Hematopoietic multipotent progenitor cell treated with erythropoietin and hydrocortisone succinate and interleukin-3 and kit ligand, for 8 days (in vitro differentiated cells): ENCODE results near the gene CCT6A.
"Not testable (repeated sequence)": the region's sequence is repeated elsewhere in the genome, so short reads cannot be mapped to it uniquely, and the experiment has no call there.

Experiments used
- DNase-seq: peaks from one replicate; pipeline ENCODE4 v3.0.0-alpha.2; 2015

Gene CCT6A

DNA sequence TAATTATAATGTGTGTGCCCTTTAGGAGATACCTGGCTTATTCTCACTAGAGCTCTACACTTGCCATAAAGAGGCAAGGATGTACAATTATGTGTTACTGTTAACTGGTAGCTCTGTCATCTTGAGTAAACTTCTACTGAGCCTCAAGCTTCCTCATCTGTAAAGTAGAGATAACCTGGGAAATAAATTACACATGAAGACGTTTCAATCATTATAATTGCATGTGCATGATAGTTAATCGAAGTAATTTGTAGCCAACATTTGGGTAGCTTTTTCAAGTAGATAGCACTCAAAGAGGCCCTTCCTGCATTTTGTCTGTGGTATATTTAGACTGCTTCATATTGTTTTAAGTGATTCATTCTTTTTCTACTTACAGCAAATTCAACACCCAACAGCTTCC, 2.4 kb downstream of the CCT6A start:
- no peak for DNase-seq

DNA sequence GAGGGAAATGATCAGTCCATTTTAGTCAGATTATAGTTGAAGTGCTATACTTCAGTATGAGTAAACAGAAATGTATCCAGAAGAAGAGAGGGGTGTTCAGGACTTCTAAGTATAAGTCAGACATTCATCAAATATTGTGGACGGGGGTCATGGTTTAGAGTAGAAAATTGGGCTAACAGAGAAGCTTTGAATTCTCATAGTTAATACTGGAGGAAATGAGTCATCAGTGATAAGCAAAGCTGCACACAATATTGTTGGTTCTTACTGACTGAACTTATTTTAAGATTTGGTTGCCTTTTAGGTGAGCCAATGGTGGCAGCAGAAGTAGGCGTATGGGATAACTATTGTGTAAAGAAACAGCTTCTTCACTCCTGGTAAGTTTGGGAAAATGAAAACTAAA, 10.8 kb downstream of the CCT6A start:
- DNase-seq: peak; percentile 68

DNA sequence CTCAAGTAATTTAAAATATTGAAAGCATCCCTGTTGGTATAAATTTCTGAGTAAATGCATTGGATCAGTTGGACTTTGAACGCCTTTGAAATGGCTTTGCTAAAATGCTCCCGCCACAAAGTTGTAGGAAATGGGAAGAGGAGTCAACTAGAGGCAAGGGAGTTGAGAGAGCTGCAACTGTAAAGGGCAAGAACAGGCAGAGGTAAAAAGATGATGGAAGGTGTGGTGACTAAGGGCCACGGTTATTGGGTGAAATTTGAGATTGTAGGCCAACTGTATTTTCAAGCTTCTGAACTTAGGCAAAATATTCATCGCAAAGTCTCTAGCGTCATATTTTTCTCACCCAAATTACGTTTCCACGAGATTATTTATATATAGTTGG, 11.9 kb downstream of the CCT6A start:
- DNase-seq: no peak

DNA sequence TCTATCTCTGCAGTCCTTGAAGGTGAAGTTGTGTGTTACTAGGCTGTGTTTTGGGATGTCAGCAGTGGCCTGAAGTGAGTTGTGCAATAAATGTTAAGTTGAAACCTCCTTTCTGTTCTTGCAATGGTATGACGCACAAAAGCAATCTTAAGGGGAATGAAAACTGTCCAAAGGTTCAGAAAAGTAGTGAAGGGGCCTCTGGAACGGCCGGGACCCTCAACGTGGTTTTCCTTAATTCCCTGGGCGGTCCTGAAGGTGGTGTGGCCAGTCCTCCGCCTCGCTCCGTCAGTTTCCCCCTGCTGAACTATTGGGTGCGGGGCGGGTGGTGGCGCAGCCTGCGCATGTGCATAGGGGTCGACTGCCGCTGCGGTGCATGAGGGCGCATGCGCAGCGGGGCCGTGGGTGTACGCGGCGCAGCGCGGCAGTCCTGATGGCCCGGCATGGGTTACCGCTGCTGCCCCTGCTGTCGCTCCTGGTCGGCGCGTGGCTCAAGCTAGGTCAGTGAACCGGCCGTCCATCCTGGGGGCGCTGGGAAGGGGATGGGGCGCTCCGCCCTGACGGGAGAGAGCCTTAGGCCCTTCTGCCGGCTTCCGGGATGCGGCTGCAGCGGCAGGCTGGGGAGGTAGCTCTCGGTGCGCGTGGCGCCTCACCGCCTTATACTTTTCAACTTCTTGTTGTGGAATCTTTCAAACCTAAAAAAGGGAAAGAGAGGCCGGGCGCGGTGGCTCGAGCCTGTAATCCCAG, 12.5 kb downstream of the CCT6A start, which contains the start of gene SUMF2:
Gene SUMF2 (plus strand): TSS at position 405 of the 744 bp plus-strand sequence. CDS start 26 bp downstream, at position 431.
- peak; percentile 89 for DNase-seq

DNA sequence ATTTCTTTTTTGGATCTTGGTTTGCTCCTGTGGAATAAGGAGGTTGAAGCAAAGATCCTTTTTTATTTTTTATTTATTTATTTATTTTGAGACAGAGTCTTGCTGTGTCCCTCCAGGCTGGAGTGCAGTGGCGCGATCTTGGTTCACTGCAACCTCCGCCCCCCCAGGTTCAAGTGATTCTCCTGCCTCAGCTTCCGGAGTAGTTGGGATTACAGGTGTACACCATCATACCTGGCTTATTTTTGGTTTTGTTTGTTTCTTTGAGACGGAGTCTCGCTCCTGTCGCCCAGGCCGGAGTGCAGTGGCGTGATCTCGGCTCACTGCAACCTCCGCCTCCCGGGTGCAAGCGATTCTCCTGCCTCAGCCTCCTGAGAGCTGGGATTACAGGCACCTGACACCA, 14.8 kb downstream of the CCT6A start:
- not testable (repeated sequence) for DNase-seq

DNA sequence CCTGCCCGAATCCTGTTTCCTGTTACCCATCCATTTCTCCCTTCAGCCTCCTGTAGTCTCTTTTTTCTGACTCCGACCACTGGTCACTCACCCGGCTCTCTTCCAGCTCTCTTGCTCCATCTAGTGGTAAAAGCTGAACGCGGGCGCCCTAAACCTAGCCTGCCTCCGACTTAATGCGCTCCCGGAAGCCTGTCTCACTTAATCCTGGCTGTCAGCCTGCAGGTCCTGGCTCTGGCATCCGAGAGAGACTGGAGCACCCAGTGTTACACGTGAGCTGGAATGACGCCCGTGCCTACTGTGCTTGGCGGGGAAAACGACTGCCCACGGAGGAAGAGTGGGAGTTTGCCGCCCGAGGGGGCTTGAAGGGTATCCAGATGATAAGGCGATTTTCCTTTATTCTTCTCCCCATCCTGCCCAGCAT, 22.8 kb downstream of the CCT6A start:
- DNase-seq: peak; percentile 85

DNA sequence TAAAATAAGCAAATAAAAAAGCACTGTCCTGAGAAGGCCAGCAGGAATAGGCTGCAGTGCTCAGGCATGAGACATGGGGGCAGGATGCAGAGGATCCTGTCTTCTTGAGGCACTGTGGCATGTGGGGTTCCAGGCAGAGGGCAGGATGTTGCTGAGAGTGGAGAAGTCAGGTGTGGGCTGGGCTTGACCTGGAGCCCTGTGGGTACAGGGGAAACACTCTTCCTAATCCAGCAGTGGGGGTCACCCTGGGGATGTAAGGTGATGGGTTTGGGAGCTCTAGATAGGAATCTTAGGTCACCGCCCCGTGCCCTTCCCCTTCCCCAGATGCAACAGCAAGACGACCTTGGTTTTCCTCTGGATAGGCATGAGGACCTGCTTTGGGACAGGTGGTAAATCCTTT, 26.1 kb downstream of the CCT6A start:
- no peak for DNase-seq

DNA sequence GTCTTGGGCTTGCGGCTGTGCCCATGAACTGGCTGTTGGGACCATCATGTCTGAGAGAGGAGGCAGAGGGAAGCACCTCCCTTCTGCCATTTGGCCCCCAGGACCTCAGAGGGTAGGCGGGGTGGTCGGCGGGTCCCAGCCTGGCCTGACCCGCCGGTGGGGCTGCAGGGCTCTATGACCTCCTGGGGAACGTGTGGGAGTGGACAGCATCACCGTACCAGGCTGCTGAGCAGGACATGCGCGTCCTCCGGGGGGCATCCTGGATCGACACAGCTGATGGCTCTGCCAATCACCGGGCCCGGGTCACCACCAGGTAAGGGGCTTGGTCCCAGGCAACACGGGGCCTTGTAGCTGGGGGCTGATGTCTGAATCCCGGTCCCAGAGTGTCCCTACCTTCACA, 26.6 kb downstream of the CCT6A start:
- DNase-seq: no peak

DNA sequence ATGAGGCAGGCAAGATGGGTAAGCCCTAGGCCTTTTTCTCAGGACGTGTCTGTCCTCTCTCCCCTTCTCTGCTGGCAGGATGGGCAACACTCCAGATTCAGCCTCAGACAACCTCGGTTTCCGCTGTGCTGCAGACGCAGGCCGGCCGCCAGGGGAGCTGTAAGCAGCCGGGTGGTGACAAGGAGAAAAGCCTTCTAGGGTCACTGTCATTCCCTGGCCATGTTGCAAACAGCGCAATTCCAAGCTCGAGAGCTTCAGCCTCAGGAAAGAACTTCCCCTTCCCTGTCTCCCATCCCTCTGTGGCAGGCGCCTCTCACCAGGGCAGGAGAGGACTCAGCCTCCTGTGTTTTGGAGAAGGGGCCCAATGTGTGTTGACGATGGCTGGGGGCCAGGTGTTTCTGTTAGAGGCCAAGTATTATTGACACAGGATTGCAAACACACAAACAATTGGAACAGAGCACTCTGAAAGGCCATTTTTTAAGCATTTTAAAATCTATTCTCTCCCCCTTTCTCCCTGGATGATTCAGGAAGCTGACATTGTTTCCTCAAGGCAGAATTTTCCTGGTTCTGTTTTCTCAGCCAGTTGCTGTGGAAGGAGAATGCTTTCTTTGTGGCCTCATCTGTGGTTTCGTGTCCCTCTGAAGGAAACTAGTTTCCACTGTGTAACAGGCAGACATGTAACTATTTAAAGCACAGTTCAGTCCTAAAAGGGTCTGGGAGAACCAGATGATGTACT, 28.1 kb downstream of the CCT6A start:
- no peak for DNase-seq

DNA sequence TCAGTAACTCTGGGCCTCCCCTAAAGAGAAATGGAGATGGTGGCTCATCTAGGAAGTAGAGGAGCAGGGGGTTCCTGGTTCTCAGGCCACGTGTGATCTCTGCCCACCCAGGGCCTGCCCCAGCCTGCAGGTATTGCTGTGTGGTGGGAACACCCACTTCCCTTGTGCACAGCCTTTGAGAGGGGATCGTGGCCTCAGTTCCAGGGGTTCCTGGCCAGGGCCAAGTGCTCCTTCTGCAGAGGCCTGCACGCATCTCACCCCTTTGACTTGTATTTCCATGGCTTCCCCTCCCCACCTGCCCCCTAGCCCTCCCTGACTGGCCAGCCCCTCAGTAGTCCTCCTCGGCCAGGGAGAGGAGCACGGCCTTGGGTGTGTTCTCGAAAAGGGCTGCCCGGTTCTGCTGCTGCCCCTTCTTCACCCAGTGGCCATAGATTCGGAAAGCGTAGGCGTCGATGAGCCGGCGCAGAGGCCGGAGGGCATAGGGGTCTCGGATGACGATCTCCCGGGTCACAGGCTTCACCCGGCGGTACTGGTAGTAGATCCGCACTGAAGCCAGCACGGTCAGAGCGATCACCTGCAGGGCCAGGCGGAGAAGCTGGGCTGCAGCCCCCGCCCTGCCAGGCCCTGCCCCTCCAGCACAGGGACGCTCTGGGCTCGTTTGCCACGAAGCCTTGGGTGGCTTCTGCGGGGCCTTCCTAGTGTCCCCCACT, 29.3 kb downstream of the CCT6A start:
- not testable (repeated sequence) for DNase-seq

DNA sequence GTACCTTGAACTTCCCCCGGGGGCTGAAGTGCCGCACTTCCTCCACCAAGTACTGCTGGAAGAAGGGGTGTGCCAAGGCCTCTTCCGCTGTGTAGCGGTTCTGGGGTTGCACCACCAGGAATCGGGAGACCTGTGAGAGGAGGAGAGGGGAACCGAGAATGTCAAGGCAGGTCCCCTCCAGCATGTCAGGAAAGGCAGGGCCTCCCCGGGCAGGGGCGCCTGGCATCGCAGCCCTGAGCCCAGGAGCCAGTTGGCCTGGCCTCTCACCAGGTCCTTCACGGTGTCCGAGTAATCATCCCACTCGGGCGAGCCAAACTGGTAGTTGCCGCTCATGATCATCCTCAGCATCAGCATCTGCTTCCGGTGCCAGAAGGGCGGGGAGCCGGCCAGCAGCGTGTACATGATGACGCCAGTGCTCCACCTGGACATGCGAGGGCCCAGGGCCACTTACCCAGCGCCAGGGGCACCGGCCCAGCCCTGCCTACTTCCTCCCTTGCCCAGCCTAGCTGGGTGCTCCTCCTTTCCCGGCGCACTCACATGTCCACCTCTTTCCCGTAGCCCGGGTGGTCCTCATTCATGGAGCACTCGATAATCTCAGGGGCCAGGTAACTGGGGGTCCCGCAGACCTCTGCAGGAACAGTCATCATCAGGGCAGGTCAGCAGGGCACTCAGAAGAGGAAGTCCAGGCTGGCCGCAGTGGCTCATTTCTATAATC, 30.2 kb downstream of the CCT6A start:
- DNase-seq: no peak

DNA sequence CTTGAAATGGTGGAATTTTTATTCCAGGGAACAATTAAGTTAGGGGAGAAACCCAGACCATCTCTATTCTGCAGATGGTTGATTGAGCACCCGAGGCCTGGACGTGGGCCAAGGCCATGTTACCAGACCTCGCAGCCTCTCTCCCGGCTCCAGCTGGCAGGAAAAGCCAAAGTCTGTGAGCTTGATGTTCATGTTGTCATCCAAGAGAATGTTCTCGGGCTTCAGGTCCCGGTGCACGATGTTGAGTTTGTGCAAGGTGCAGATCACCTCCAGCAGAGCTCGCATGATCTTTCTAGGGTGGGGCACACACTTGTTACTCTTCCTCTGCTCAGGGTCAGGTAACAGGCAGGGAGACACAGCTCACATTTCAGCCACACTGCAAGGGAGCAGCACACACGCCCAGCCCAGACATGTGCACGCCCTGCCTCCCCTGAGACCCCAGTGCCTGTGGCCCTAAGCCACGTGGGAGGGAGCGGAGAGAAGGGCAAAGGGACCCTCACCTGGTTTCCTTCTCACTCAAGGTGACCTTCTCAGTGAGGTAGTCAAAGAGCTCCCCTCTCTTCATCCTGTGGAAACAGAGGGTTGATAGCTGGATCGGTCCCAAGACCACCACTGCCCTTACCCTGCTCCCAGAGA, 31.7 kb downstream of the CCT6A start:
- no peak for DNase-seq

DNA sequence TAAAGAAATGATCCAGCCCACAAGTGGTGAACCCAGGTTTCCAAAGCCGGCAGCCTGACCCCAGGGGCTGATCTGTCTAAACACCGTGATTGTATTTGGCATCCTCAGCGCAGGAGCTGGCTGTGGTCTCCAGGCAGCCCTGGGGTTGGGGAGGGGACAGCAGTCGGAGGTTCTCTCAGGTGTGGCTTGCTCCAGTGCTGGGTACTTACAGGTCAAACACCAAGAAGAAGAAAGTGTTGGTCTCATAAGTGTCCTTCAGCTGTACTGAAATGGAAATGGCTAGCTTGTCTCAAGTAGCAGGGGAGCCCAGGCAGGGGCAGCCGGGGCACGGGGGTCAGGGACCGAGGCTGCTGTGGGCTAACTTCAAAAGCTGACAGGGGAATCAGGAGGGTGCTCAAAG, 35.2 kb downstream of the CCT6A start:
- no peak for DNase-seq

DNA sequence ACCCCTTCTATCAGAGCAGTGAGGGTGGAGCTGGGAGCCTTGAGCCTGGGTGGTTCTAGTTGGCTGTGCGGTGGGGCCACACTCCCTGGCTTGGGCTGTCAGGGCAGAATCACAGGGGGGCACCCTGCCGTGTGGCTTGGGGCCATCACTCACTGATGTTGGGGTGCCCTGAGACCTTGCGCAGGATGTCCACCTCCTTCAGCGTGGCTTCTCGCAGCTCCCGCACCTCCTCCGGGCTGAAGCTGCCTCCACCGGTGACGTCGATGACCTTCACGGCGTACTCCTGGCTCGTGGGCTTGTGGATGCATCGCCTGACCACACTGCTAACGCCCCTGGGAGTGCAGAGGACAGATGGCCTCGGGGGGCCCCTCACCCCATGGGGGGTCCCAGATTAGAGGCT, 35.9 kb downstream of the CCT6A start:
- DNase-seq: no peak

DNA sequence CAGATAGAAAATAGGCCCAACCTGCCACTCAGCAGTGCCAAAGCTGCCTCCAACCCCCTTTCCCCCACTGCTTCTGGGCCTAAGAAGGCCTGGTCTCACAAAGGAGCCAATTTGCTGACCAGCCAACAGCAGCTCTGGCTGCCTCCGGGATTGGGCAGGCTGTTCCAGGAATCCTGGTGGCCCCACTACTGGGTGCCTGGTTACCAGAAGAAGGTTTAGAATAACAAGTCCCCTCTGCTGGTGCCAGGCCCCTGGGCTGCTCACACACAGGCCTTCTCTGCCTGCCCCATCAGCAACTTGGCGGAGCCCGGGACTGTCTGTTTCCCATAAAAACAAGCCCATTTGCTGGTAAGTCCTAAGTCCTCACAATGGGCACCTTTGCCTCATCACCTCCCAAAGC, 40.0 kb downstream of the CCT6A start:
- no peak for DNase-seq

DNA sequence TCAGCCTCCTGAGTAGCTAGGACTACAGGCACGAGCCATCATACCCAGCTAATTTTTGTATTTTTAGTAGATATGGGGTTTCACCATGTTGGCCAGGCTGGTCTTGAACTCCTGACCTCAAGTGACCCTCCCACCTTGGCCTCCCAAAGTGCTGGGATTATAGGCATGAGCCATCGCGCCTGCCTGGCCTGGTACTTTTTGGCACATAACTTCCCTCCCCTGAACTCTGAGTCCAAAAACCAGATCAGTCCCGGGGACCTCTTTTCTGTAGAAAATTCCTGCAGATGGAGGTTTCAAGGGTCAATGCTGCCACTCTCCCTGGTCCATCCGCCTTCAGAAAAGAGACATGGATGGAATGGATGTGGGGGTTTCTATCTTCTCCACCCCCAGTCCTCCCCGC, 40.8 kb downstream of the CCT6A start:
- DNase-seq: not testable (repeated sequence)

DNA sequence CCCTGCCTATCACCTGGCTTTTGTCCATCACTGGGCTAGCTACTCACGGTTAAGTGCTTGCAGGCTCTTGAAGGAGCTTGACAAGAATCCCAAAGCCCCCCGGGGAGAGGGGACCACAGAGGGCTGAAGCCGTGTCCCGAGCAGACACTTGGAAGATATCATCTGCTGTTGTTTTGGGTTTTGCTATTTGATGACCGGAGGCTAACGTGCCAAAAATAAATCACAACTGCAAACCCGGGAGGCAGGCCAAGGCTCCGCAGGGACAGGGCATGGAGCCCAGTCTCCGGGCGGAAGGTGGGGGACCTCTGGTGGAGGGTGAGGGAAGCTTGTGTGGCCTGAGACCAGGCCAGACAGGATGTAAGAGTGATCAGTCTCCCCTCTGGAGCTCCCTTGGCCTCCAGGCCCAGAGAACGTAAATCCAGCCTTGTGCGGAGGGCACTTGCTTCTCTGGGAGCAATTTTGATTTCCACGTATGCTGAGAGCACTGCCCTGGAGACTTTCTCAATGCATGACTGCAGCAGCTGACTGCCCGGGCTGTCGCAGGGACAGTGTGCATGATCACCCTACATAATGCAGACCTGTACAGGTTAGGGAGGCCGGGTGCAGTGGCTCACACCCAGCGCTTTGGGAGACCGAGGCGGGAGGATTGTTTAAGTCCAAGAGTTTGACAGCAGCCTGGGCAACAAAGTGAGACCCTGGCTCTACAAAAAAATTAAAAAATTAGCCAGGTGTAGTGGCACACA, 41.4 kb downstream of the CCT6A start, which contains the start of gene PHKG1:
Gene PHKG1 (minus strand): TSS at position 164 of the 743 bp plus-strand sequence. CDS start 4,011 bp downstream, outside the sequence.
- peak; percentile 26 for DNase-seq

DNA sequence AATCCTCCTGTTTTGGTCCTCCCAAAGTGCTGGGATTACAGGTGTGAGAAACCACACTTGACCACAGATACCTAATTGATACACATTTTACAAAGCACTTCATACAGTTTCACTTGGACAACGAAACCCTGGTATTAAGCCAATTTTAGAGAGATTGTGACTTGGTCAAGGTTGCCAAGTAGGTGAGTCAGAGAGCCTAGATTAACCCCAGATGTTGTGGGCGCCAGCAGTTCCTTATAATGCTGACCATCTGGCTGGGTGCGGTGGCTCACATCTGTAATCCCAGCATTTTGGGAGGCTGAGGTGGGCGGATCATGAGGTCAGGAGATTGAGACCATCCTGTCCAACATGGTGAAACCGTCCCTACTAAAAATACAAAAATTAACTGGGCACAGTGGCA, 46.1 kb downstream of the CCT6A start:
- peak; percentile 78 for DNase-seq

DNA sequence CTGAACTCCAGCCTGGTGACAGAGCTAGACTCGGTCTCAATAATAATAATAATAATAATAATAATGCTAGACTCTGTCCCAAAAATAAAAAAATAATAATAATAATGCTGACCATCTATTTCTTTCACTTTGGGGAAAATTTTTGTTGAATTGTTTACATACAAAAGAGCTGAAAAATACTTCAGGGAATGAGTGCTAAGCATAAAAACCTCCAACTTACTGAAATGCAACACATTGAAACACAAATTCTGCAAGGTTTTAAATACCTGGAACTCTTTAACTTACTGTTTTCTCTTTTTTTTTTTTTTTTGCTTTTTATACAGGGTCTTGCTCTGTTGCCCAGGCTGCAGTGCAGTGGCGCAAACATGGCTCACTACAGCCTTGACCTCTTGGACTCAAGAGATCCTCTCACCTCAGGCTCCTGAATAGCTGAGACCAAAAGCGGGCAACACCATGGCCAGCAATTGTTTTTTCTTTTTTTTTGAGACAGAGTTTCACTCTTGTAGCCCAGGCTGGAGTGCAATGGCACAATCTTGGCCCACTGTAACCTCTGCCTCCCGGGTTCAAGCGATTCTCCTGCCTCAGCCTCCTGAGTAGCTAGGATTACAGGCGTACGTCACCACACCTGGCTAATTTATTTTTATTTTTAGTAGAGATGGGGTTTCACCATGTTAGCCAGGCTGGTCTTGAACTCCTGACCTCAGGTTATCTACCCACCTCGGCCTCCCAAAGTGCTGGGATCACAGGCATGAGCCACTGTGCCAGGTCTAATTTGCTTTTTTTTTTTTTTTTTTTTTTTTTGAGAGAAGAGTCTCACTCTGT, 46.8 kb downstream of the CCT6A start:
- DNase-seq: not testable (repeated sequence)

DNA sequence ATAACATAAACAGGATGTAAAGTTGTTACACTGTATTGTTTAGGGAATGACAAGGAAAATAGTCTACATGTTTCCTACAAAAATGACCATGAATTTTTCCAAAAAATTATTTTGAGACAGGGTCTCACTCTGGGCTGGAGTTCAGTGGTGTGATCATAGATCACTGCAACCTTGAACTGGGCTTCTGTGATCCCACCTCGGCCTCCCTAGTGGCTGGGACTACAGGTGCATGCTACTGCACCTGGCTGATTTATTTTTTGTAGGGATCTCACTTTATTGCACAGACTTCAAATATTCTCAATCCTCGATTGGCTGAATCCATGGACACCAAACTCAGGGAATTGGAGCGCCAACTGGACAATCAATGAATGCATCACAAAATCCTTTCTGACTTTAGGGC, 48.1 kb downstream of the CCT6A start:
- no peak for DNase-seq

DNA sequence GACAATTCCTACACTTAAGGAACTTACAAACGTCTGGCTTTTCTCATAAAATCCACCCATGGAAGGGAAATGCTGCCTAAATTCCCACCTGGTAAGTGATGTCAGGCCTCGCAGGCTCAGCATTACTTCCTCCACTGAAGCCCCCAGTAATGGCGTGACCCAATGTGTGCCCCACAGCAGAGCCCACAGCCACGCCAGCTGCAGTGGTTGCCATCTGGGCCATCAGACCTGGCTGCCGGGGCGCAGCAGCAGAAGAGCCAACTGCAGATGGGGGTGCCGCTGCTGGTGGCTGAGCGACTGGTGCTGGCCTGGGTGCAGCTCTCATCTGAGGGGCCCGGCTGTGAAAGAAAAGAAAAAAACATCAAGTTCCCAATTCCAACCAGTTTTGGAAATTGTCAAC, 52.6 kb downstream of the CCT6A start:
- DNase-seq: not testable (repeated sequence)
